HG02884 (cell line): ENCODE results near the gene DEPDC5.
"Not testable (repeated sequence)": the region's sequence is repeated elsewhere in the genome, so short reads cannot be mapped to it uniquely, and the experiment has no call there.

Experiments used
- ATAC-seq: cut with Tn5 transposase; IDR thresholded peaks from one replicate; pipeline ENCODE4 v1.9.1; 2021; ENCODE audit warnings: mild to moderate bottlenecking, moderate library complexity; ENCODE audit not compliant: unreplicated experiment

The DEPDC5 gene

GRCh38 chr22:31753634-31754501 is at the start of gene DEPDC5:
Gene DEPDC5 (plus strand): TSS chr22:31754019. CDS start chr22:31754922, 903 bp downstream.
- peak; percentile 53 for ATAC-seq

GRCh38 chr22:31707519-31707918 is 46.3 kb upstream of the DEPDC5 start:
- ATAC-seq, result no peak

GRCh38 chr22:31711226-31711625 is 42.6 kb upstream of the DEPDC5 start:
- ATAC-seq, result not testable (repeated sequence)

- no peak for ATAC-seq
These were observed 38.6 kb upstream of the DEPDC5 start for GRCh38 chr22:31715147-31715778.

- no peak for ATAC-seq
These were observed 33.9 kb upstream of the DEPDC5 start for GRCh38 chr22:31719850-31720471.

- no peak for ATAC-seq
These were observed 30.1 kb upstream of the DEPDC5 start for GRCh38 chr22:31723723-31724122.

- ATAC-seq, result no peak
These were observed 27.1 kb upstream of the DEPDC5 start for GRCh38 chr22:31726692-31727091.

- ATAC-seq, result no peak
These were observed 25.0 kb upstream of the DEPDC5 start for GRCh38 chr22:31728857-31729256.

GRCh38 chr22:31730344-31730711 is 23.5 kb upstream of the DEPDC5 start:
- ATAC-seq, result no peak

- no peak for ATAC-seq
These were observed 21.6 kb upstream of the DEPDC5 start for GRCh38 chr22:31732089-31732829.

- no peak for ATAC-seq
These were observed 20.2 kb upstream of the DEPDC5 start for GRCh38 chr22:31733580-31734079.

GRCh38 chr22:31734512-31734911 is 19.3 kb upstream of the DEPDC5 start:
- no peak for ATAC-seq

GRCh38 chr22:31736458-31736857 is 17.4 kb upstream of the DEPDC5 start:
- ATAC-seq, result no peak

GRCh38 chr22:31737932-31738331 is 15.9 kb upstream of the DEPDC5 start:
- ATAC-seq, result no peak

GRCh38 chr22:31738566-31738965 is 15.3 kb upstream of the DEPDC5 start:
- ATAC-seq, result no peak

GRCh38 chr22:31739795-31740201 is 14.0 kb upstream of the DEPDC5 start:
- no peak for ATAC-seq

GRCh38 chr22:31740314-31740713 is 13.5 kb upstream of the DEPDC5 start:
- not testable (repeated sequence) for ATAC-seq

GRCh38 chr22:31742115-31742514 is 11.7 kb upstream of the DEPDC5 start:
- no peak for ATAC-seq

GRCh38 chr22:31742682-31743081 is 11.1 kb upstream of the DEPDC5 start:
- ATAC-seq, result no peak

- no peak for ATAC-seq
These were observed 9.9 kb upstream of the DEPDC5 start for GRCh38 chr22:31743871-31744270.

GRCh38 chr22:31747441-31747840 is 6.4 kb upstream of the DEPDC5 start:
- ATAC-seq, result no peak
